Stomach (tissue), 4 donors: ENCODE data around the gene FBXO48.

Experiments used
- EP300 ChIP-seq: sonication (generic); formaldehyde crosslinking; IDR thresholded peaks from one replicate; pipeline ENCODE4 v1.6.1; 2017; ENCODE audit warnings: antibody characterized with exemption
- POLR2A ChIP-seq, 4 donors: fragments of 450-650 bp; IDR thresholded peaks; one replicate each; pipeline ENCODE4 v1.6.1; 2016; ENCODE audit warnings: antibody characterized with exemption in 4 of 4, control low read depth in 2 of 4, mild to moderate bottlenecking in 1 of 4, moderate library complexity in 1 of 4
- TF ChIP-seq, protein P1 (sequence below), 7 experiments: fragments of 450-650 bp in 4 of 7; fragments of 200-600 bp in 3 of 7; sonication (generic) in 3 of 7; IDR thresholded peaks; one replicate each; pipeline ENCODE4 v1.5.1; 2016 to 2019; ENCODE audit warnings: antibody characterized with exemption in 7 of 7, control low read depth in 2 of 7, mild to moderate bottlenecking in 1 of 7

DNA sequence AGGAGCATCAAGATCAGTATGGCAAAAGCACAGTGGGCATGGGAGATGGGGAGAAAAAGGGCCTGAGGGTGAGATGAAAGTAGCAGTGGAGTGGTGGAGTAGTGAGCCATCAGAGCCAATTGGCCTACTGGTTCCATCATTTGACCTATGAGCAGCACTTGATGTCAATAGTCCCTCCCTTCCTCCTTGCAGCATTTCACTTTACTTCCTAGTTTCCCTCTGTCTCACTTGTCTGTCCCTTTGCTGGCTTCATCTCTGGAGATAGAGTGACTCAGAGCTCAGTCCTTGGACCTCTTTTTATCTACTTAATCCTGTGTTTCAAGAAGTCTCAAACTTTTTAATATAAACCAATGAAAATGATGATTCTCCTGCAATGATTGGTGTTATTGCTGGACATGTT, 32.1 kb downstream of the FBXO48 start:
- TF ChIP-seq, protein P1, sequence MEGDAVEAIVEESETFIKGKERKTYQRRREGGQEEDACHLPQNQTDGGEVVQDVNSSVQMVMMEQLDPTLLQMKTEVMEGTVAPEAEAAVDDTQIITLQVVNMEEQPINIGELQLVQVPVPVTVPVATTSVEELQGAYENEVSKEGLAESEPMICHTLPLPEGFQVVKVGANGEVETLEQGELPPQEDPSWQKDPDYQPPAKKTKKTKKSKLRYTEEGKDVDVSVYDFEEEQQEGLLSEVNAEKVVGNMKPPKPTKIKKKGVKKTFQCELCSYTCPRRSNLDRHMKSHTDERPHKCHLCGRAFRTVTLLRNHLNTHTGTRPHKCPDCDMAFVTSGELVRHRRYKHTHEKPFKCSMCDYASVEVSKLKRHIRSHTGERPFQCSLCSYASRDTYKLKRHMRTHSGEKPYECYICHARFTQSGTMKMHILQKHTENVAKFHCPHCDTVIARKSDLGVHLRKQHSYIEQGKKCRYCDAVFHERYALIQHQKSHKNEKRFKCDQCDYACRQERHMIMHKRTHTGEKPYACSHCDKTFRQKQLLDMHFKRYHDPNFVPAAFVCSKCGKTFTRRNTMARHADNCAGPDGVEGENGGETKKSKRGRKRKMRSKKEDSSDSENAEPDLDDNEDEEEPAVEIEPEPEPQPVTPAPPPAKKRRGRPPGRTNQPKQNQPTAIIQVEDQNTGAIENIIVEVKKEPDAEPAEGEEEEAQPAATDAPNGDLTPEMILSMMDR (IDR thresholded peaks at IDR 0.05): no peak
- TF ChIP-seq POLR2A (IDR thresholded peaks at IDR 0.05) (no peak), EP300 (no peak)
